ENCODE results near the gene RNF213.

Gene RNF213

GRCh38 chr17:80441133-80441578 lies 180.5 kb downstream of the RNF213 start:
- Mint-ChIP-seq H3K27me3 (no peaks in the 10 kb centered on the region), H3K36me3 (no peaks in the 10 kb centered on the region), H3K27ac (no peak overlapping the region), H3K9me3 (no peaks in the 10 kb centered on the region), H3K4me3 (no peak overlapping the region), H3K4me1 (no peaks in the 10 kb centered on the region)

- H3K27me3 Mint-ChIP-seq: no peaks in the 10 kb centered on the region
- no peaks in the 10 kb centered on the region for H3K36me3 Mint-ChIP-seq
- H3K4me3 Mint-ChIP-seq: no peak overlapping the region
- H3K27ac Mint-ChIP-seq: no peak overlapping the region
- H3K9me3 Mint-ChIP-seq: no peaks in the 10 kb centered on the region
- H3K4me1 Mint-ChIP-seq: no peaks in the 10 kb centered on the region
Observed at GRCh38 chr17:80441598-80442322, 181.1 kb downstream of the RNF213 start.

DNA sequence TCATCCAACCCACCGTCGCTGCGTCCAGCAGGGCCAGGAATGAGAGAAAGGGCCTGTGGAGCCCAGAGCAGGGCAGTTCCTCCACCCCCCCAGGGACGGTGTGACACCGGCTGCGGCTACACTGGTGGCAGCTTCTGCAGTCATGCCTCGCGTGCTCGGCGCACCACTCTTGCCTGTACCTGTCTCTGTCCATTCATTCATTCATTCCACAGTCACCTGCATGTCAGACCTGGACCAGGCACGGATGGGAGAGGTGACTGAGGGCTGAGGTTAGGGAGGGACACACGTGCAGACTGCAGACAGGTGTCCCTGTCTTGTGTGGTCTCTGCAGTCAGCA lies 181.6 kb downstream of the RNF213 start:
- Mint-ChIP-seq H3K4me1 (no peaks in the 10 kb centered on the region), H3K9me3 (no peaks in the 10 kb centered on the region), H3K27me3 (no peaks in the 10 kb centered on the region), H3K4me3 (no peak overlapping the region), H3K36me3 (no peaks in the 10 kb centered on the region), H3K27ac (no peak overlapping the region)

- no peak overlapping the region for H3K4me3 Mint-ChIP-seq
- no peaks in the 10 kb centered on the region for H3K9me3 Mint-ChIP-seq
- no peaks in the 10 kb centered on the region for H3K36me3 Mint-ChIP-seq
- no peaks in the 10 kb centered on the region for H3K27me3 Mint-ChIP-seq
- no peak overlapping the region for H3K27ac Mint-ChIP-seq
- no peaks in the 10 kb centered on the region for H3K4me1 Mint-ChIP-seq
Observed at GRCh38 chr17:80442764-80443163, 182.1 kb downstream of the RNF213 start.

- H3K4me3 Mint-ChIP-seq: no peak overlapping the region
- H3K36me3 Mint-ChIP-seq: no peaks in the 10 kb centered on the region
- no peak overlapping the region for H3K27ac Mint-ChIP-seq
- no peaks in the 10 kb centered on the region for H3K4me1 Mint-ChIP-seq
- H3K27me3 Mint-ChIP-seq: no peaks in the 10 kb centered on the region
- no peaks in the 10 kb centered on the region for H3K9me3 Mint-ChIP-seq
Observed at GRCh38 chr17:80443498-80443897, 182.8 kb downstream of the RNF213 start.

DNA sequence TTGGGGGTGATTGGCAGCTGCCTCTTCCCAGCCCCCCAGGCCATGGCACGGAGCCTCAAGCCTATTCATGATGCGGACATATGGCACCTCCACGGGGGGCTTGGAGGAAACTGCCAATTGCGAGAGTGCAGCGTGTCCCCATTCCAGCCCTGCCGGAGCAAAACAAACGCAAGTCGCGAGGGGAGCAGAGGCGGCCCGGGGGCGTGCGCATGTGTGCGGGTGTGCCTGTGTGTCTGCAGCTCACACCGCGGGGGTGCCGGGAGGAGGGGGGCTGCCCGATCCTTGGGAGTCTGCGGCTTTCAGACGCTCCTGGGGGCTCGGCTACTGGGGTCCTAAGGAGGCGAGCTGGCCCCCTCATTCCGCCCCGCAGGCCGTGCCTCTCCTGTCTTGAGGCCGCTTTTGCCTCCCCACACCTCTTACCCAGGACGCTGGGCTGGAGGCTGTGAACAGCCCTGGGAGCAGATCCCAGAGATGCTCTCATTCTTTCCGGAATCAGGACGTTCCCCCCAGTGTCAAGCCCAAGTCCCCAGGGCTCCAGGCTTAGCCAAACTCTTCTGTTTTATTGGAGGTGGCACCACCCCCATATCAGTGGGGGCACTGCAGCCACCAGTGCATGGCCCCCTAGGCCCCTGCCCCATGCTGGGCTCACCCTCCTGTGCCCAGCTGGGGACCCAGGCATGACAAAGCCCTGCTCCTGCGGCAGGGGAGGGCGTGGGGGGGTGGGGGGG lies 183.4 kb downstream of the RNF213 start:
- no peak overlapping the region for H3K27ac Mint-ChIP-seq
- H3K4me1 Mint-ChIP-seq: no peaks in the 10 kb centered on the region
- no peaks in the 10 kb centered on the region for H3K27me3 Mint-ChIP-seq
- H3K4me3 Mint-ChIP-seq: no peak overlapping the region
- H3K36me3 Mint-ChIP-seq: no peaks in the 10 kb centered on the region
- no peaks in the 10 kb centered on the region for H3K9me3 Mint-ChIP-seq

- no peak overlapping the region for H3K27ac Mint-ChIP-seq
- no peaks in the 10 kb centered on the region for H3K4me1 Mint-ChIP-seq
- no peaks in the 10 kb centered on the region for H3K27me3 Mint-ChIP-seq
- no peaks in the 10 kb centered on the region for H3K36me3 Mint-ChIP-seq
- no peaks in the 10 kb centered on the region for H3K9me3 Mint-ChIP-seq
- H3K4me3 Mint-ChIP-seq: no peak overlapping the region
Observed at GRCh38 chr17:80444644-80444979, 184.0 kb downstream of the RNF213 start.

GRCh38 chr17:80445007-80445725 lies 184.5 kb downstream of the RNF213 start:
- no peak overlapping the region for H3K4me3 Mint-ChIP-seq
- H3K27me3 Mint-ChIP-seq: no peaks in the 10 kb centered on the region
- no peaks in the 10 kb centered on the region for H3K36me3 Mint-ChIP-seq
- H3K4me1 Mint-ChIP-seq: no peaks in the 10 kb centered on the region
- H3K27ac Mint-ChIP-seq: no peak overlapping the region
- H3K9me3 Mint-ChIP-seq: no peaks in the 10 kb centered on the region

- no peak overlapping the region for H3K27ac Mint-ChIP-seq
- H3K4me3 Mint-ChIP-seq: no peak overlapping the region
- no peaks in the 10 kb centered on the region for H3K4me1 Mint-ChIP-seq
- no peaks in the 10 kb centered on the region for H3K36me3 Mint-ChIP-seq
- H3K9me3 Mint-ChIP-seq: no peaks in the 10 kb centered on the region
- no peaks in the 10 kb centered on the region for H3K27me3 Mint-ChIP-seq
Observed at GRCh38 chr17:80445726-80446110, 185.1 kb downstream of the RNF213 start.

DNA sequence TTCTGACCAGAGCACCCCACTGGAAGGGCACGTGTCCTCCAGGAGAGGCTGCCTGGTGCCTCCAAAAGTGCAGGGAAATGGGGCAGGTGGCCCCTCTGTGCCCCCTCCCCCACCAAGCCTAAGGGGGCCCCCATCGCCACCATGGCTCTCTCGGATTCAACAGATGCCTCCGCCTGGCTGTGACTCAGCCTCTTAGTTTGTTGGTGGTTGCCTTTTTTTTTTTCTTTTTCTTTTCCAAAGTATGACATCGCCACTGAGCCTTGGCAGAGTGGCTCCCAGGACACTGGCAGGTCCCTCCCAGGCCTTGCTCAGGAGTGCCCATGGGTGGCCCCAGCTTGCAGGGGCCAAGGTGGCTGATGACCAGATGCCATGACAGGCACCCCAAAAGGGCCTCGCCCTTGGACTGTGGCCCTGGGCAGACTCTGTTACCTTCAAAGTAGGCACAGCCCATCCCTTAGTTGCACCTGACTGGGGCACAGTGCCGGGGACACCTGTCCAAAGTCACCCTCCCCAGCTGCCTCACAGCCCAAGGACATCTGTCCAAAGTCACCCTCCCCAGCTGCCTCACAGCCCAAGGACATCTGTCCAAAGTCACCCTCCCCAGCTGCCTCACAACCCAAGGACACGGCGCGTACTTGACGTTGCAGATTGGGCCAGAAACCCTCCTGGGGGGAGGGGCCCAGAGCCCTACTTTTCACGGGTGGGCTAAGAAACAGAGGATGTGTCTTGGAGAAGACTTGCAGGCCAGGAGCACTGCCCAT lies 186.2 kb downstream of the RNF213 start:
- Mint-ChIP-seq H3K9me3 (no peaks in the 10 kb centered on the region), H3K4me1 (no peaks in the 10 kb centered on the region), H3K27me3 (no peaks in the 10 kb centered on the region), H3K27ac (no peak overlapping the region), H3K36me3 (no peaks in the 10 kb centered on the region), H3K4me3 (no peak overlapping the region)

DNA sequence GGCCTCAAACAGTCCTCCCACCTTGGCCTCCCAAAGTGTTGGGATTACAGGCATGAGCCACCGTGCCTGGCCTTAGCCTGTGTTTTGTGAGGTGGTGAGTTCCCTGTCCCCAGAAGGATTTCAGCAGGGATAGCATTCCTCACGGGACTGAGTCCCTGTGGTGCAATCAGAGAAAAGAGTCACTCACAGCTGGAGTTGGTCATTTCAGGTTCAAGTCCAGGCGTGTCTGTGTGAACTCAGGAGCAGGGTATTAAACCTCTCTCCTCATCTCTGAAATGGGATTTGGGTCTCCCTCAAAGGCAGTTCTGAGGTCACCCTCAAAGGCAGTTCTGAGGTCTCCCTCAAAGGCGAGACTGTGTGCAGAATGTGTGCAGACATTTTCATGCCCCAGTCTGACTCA lies 187.1 kb downstream of the RNF213 start:
- no peaks in the 10 kb centered on the region for H3K36me3 Mint-ChIP-seq
- no peak overlapping the region for H3K27ac Mint-ChIP-seq
- H3K4me3 Mint-ChIP-seq: no peak overlapping the region
- no peaks in the 10 kb centered on the region for H3K27me3 Mint-ChIP-seq
- no peaks in the 10 kb centered on the region for H3K9me3 Mint-ChIP-seq
- H3K4me1 Mint-ChIP-seq: no peaks in the 10 kb centered on the region
